Stimulated activated CD4-positive, alpha-beta T cell treated with anti-CD3 and anti-CD28 coated beads, Interleukin-1b, Interleukin-23, amount 100 ng/mL, for 24 hours (primary cell): ENCODE results near the gene PYGO2.
"Not testable (repeated sequence)": the region's sequence is repeated elsewhere in the genome, so short reads cannot be mapped to it uniquely, and the experiment has no call there.

ENCODE experiments used
- DNase-seq, 4 experiments: peaks; one replicate each; pipeline ENCODE4 v3.0.0-alpha.2; 2020; ENCODE audit warnings: low read depth in 4 of 4, low spot score in 1 of 4

Gene PYGO2

GRCh38 chr1:154982897-154983648 is 21.5 kb upstream of the PYGO2 start, which contains the start of gene FLAD1:
FLAD1 (plus strand) TSS chr1:154983344; CDS start chr1:154983695, 351 bp downstream.
- DNase-seq = peak; percentile 86 to 96 (median 94)

GRCh38 chr1:154982341-154982740 is 20.8 kb upstream of the PYGO2 start:
- DNase-seq = no peak

GRCh38 chr1:154978360-154978759 is 16.8 kb upstream of the PYGO2 start:
- no peak for DNase-seq

- not testable (repeated sequence) for DNase-seq
These were observed 16.2 kb upstream of the PYGO2 start for GRCh38 chr1:154977762-154978161.

GRCh38 chr1:154975409-154976059 is 14.0 kb upstream of the PYGO2 start:
- DNase-seq = peak in 2 of 4 experiments; percentile 28 to 58

- DNase-seq = peak; percentile 86 to 91 (median 90)
These were observed 13.3 kb upstream of the PYGO2 start for GRCh38 chr1:154974808-154975408.

- DNase-seq = peak; percentile 78 to 94 (median 91)
These were observed 12.7 kb upstream of the PYGO2 start, which contains the start of gene CKS1B for GRCh38 chr1:154974102-154974807. CKS1B (plus strand) TSS chr1:154974681; CDS start chr1:154974746, 65 bp downstream.

GRCh38 chr1:154973344-154974101 is 11.9 kb upstream of the PYGO2 start:
- DNase-seq = peak; percentile 88 to 95 (median 93)

GRCh38 chr1:154972517-154973343 is 11.1 kb upstream of the PYGO2 start:
- no peak for DNase-seq

- DNase-seq = no peak
These were observed 10.6 kb upstream of the PYGO2 start for GRCh38 chr1:154972213-154972516.

- no peak for DNase-seq
These were observed 9.9 kb upstream of the PYGO2 start for GRCh38 chr1:154971341-154971998.

GRCh38 chr1:154970631-154971340 is 9.2 kb upstream of the PYGO2 start, which contains the start of gene SHC1:
SHC1 (minus strand) TSS chr1:154970747; CDS start chr1:154970526, 221 bp downstream.
- DNase-seq = peak in 2 of 4 experiments; percentile 33 to 45

GRCh38 chr1:154969860-154970452 is 8.4 kb upstream of the PYGO2 start:
- no peak for DNase-seq

GRCh38 chr1:154969246-154969645 is 7.7 kb upstream of the PYGO2 start:
- no peak for DNase-seq

GRCh38 chr1:154968731-154969130 is 7.1 kb upstream of the PYGO2 start:
- no peak for DNase-seq

GRCh38 chr1:154967331-154967950 is 5.9 kb upstream of the PYGO2 start:
- no peak for DNase-seq

GRCh38 chr1:154966111-154966510 is 4.5 kb upstream of the PYGO2 start:
- no peak for DNase-seq

- DNase-seq = no peak
These were observed 2.8 kb upstream of the PYGO2 start for GRCh38 chr1:154964359-154964758.
